Measurements from ENCODE around the gene ESYT3.
"Not testable (repeated sequence)": the region's sequence is repeated elsewhere in the genome, so short reads cannot be mapped to it uniquely, and the experiment has no call there.

The ESYT3 gene

GRCh38 chr3:138463724-138464490, 29.5 kb downstream of the ESYT3 start:
- DNase-seq: no peak

- no peak for DNase-seq
Measured at GRCh38 chr3:138464491-138464860, 30.1 kb downstream of the ESYT3 start.

- no peak for DNase-seq
Measured at GRCh38 chr3:138465451-138465850, 31.0 kb downstream of the ESYT3 start.

GRCh38 chr3:138465925-138466324, 31.5 kb downstream of the ESYT3 start:
- no peak for DNase-seq

GRCh38 chr3:138467931-138468330, 33.5 kb downstream of the ESYT3 start:
- no peak for DNase-seq

GRCh38 chr3:138468451-138468850, 34.0 kb downstream of the ESYT3 start:
- DNase-seq: peak; percentile 19

- DNase-seq: no peak
Measured at GRCh38 chr3:138468886-138469285, 34.5 kb downstream of the ESYT3 start.

GRCh38 chr3:138469874-138470273, 35.5 kb downstream of the ESYT3 start:
- no peak for DNase-seq

- no peak for DNase-seq
Measured at GRCh38 chr3:138470687-138471086, 36.3 kb downstream of the ESYT3 start.

- no peak for DNase-seq
Measured at GRCh38 chr3:138471481-138471880, 37.1 kb downstream of the ESYT3 start.

- DNase-seq: no peak
Measured at GRCh38 chr3:138472141-138472825, 37.9 kb downstream of the ESYT3 start.

- no peak for DNase-seq
Measured at GRCh38 chr3:138473391-138473790, 39.0 kb downstream of the ESYT3 start.

- no peak for DNase-seq
Measured at GRCh38 chr3:138474163-138474562, 39.7 kb downstream of the ESYT3 start.

GRCh38 chr3:138476526-138476925, 42.1 kb downstream of the ESYT3 start:
- no peak for DNase-seq

GRCh38 chr3:138477120-138477519, 42.7 kb downstream of the ESYT3 start:
- no peak for DNase-seq

- DNase-seq: no peak
Measured at GRCh38 chr3:138477801-138478200, 43.4 kb downstream of the ESYT3 start.

- DNase-seq: no peak
Measured at GRCh38 chr3:138479438-138479863, 45.0 kb downstream of the ESYT3 start.

GRCh38 chr3:138484672-138485071, 50.3 kb downstream of the ESYT3 start:
- DNase-seq: not testable (repeated sequence)

- not testable (repeated sequence) for DNase-seq
Measured at GRCh38 chr3:138486580-138486979, 52.2 kb downstream of the ESYT3 start.

- no peak for DNase-seq
Measured at GRCh38 chr3:138491971-138492370, 57.6 kb downstream of the ESYT3 start.

- no peak for DNase-seq
Measured at GRCh38 chr3:138492980-138493675, 58.7 kb downstream of the ESYT3 start.

GRCh38 chr3:138493804-138494606, 59.6 kb downstream of the ESYT3 start:
- DNase-seq: no peak

- DNase-seq: no peak
Measured at GRCh38 chr3:138494607-138494929, 60.2 kb downstream of the ESYT3 start.

All from activated CD8-positive, alpha-beta memory T cell treated with anti-CD3 and anti-CD28 coated beads for 24 hours (primary cell).